T-helper 2 cell treated with Interferon-gamma antibody and Interleukin-4, amounts not matched to agents 100 ng/mL and 5 ng/mL, for 36 hours (primary cell): ENCODE results near the gene TMEM52. TPM values are rescaled to one million over a fixed set of nuclear protein-coding genes. Genes with fewer than 3 reads are reported as not detected.
"Not testable (repeated sequence)": the region's sequence is repeated elsewhere in the genome, so short reads cannot be mapped to it uniquely, and the experiment has no call there.

Experiments
- intact Hi-C: fragments of 100-400 bp; cut with micrococcal nuclease; formaldehyde crosslinking; loops from one replicate; pipeline ENCODE4 v1.15.1; 2023
- total RNA-seq: library from RNA; stranded (reverse); gene quantifications from 2 replicates; pipeline ENCODE4 v1.2.3, GENCODE V29; 2022

The TMEM52 gene
- total RNA-seq, 1 donor from 2014 or later, result not detected

DNA sequence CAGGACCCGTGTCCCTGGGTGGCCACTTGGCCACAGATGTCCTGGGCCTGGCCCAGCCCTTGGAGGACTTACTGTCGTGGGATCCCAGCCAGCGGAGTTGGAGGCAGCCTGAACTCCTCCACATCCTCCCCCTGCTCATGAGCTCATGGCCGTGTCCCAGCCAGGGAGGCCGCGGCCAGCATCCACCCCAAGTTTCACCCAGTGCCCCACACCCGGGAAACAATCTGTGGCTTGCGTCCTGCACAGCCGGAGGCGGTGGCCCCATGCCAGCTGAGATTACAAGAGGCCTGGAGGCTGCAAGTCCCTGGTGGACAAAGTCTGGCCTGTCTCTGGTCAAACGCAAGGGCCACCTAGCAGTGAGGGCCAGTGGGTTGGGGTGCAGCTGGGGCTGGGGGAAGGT lies 27.5 kb upstream of the TMEM52 start:
- intact Hi-C loops, result no loop called here

DNA sequence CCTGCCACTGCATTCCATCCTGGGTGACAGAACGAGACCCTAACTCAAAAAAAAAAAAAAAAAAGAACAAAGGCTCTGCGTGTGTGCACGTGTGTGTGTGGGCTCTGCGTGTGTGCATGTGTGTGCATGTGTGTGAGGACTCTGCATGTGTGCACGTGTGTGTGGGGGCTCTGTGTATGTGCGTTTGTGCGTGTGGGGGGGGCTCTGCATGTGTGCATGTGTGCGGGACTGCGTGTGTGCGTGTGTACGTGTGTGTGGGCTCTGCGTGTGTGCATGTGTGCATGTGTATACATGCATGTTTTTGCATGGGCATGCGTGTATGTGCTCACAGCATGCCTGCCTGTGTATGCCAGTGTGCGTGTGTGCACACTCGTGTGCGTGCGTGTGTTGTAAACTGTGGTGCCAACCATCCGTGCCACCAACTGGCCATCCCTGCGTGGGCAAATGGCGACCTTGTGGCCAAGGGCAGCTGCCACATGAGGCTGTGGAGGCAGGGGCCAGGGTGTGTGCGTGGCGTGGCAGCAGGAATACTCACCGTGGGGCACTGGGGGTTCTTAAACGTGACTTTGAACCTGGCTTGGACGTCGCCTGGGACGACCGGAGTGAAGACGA lies 26.8 kb upstream of the TMEM52 start:
- intact Hi-C loops, result no loop called here

DNA sequence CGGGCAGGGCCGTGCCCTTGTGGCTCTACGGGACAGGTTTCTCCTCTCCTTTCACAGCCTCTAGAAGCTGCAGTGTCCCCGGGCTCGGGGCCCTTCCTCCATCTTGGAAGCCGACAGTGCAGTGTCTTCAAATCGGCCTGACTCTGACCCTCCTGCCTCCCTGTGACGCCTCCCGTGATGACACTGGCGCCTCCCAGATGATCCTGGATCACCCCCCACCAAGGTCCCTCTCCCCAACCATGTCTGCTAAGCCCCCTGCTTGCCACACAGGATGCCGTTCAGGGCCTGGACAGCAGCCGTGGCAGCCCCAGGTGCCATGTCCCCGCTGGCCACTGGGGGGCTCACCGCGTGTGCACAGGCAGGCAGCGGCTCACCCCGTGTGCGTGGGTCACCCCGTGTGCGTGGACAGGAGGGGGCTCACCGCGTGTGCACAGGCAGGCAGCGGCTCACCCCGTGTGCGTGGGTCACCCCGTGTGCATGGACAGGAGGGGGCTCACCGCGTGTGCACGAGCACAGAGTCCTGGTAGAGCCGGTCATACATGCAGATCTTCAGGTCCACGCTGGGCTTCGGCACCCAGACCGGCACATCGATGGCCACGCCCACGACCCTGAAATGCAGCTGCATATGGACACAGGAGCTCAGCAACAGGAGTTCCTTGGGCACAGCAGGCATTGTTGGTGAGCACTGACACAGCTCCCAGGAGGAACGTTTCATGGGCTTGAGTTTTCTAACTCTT lies 24.9 kb upstream of the TMEM52 start:
- intact Hi-C loops, result no loop called here

DNA sequence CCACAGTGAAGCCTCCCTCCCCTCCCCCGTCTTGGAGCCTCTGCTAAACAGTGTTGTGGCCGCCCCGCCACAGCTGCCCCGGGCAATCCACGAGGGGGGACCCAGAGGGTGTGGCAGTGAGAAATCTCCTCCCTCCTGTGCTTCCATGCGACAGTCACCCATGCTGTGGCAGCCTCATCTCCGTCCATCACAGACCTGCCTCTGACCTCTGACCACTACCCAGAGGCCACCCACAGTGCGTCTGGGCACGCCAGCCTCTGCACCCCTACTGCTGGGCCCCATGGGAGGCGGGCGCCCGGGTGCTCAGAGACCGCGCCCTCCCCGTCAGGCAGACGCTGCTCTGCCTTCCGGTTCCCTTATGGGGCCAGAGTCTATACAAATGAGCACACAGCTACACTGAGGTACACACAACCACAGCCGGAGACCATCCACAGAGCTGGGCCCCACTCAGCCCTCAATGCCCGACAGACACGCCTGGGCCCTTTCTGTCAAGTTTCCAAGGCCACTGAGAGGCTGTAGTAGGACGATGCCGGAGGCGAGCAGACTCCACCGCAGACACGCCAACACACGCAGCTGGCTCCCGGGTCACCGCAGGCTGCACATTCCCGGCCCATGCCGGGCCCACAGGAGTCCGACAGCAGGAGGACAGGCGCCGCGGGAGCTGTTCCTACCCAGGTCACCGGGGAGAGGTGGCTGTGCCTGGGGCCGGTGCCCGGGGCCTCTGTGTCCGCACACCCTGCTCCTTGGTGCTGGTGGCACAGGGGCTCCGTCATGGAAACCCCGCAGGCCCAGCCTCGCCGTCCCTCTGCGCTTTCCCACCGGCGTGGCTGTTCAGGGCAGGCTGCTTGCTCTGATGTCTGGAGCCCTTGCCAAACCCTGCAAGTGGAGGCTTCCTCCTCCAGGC lies 23.9 kb upstream of the TMEM52 start:
- intact Hi-C loops, result no loop called here

DNA sequence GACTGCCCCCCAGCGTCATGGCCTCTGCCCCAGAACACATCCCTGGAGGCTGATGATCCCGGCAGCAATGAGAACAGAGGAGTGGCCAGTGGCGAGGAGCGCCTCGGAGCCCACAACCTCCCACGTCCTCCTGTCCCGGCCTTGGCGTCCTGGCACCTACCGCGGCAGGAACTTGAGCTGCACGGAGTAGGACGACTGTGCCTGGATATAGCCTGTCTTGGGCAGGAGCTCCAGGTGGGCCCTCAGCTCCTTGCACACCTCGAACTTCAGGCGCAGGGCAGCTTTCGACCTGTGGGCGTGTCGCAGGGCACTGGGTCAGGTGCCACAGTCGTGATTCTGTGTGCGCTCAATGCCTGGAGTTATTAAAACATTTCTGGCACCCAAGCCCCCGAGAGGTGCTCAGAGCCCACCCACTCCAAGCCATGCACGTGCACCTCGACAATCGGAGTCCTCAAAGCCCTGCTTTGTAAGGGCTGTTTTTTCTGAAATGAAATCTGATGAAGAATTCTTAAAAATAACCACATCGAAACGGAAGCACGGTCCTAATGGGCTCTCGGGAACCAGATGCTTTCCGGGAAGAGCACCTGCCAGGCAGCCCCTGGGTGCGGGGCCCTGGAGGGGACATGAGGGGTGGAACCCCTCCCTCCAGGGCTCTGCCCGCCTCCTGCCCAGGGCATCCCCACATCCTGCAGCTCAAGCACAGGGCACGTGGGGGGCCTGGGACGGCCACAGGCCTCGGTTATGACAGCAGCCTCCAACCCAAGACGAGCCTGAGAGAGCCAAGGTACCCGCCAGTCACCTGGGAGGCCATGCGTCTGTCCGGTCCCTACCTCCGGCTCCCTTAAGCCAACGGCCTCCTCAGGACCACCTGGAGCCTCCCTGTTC lies 23.0 kb upstream of the TMEM52 start:
- intact Hi-C loops, result no loop called here

DNA sequence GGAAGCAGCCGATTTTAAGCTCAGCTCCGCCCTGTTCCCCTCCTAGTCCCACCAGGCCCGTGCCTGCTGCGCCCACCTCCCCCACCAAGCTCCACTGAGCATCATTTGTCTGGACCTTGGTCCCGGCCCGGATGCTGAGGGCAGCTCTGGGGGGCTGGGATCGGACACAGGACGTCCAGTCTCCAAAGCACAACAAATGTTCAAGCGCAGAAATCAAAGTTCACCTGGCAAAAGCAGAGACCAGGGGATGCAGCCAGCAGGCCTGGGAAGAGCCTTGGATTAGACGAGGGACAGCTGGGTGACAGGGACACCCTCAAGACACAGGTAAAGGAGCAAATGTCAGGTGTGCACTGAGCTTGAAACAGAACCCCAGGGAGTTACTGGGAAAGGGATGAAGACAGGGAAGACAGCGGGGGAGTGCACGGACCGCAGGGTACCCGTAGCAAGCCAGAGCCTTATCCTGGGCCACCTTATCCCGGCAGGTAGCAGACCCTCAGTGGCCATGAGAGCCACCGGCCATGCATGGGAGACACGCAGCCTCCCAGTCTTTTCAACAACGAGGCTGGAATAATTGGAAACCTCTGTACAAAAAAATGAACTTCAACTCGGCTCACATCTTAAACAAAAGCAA lies 22.2 kb upstream of the TMEM52 start:
- intact Hi-C loops, result no loop called here

DNA sequence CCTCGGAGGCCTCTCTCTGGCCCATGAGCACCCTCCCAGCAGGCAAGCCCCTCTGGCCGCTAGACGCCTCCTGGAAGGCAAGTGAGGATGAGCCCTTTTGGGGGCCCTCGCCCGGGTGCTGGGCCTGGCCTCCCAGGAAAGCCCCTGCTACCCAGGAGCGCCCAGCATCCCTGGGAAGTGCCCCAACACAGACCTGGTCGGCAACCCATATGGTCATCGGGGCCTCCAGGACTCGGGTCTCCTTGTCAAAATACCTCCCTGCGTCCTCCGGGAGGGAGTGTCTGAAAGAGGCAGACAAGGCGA lies 21.0 kb upstream of the TMEM52 start:
- intact Hi-C loops, result no loop called here

DNA sequence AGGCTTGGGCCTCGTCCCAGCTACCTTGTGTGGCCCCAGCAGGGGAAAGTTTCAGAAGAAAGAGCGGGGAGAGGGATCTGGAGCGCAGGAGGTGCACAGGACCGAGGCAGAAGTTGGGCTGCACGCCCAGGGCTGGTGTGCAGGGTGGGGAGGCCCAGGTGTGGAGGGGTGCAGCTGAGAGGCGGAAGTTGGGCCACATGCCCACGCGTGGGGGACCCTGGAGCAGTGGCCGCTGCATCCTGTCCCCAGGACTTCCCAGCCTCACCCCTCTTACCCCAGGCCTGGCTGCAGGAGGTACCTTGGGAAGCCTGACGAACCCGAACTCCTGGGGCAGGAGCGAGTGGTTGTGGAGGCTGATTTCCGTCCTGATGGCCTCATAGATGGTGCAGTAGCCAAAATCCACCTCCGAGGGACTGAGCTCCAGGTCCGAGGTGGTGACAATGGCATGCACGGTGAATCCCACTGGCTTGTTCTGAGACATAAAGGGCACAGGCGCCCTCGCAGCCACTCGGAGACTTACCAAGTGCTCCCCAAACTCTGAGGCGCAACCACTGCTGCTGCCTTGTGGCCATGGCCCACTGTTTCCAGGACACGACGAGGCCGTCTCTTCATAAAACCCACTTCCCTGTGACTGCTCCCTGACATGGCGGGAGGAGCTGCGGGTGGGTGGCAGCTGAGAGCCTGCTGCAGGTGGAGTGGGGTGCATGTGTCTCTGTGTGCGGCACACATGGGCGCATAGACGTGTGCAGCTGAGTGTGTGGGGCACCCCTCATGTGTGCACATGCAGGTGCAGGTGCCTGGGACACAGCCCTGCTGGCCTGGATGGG lies 20.4 kb upstream of the TMEM52 start:
- intact Hi-C loops, result no loop called here

DNA sequence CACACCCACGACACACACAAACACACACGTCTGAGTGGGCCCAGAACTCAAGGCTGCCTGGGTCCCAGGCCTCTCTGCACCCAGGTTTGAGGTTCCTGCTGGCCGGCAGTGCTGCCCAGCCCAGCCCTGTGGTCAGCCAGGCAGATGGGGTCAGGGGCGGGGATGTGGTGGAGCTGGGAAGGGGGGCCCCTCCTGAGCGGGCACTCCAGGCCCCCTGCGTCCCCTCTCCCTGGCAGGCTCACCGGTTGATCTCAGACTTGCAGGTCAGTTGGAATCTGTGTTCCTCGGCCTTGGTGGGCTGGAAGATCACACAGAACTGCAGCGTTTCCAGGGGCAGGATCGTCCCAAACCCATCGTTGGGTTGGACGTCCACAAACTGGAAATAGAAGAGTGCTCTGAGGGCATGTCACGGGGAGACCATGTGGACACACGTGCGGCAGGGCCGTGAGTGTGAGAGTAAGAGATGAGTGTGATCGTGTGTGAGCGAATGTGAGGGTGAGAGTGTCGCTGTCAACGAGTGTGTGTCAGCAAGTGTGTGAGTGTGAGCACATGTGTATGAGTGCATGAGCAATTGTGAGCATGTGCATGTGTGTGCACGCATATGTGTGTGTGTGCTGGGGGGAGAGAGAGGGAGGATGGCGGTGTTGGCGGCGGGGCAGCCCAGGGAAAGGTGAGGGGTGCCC lies 19.7 kb upstream of the TMEM52 start:
- intact Hi-C loops, result no loop called here

DNA sequence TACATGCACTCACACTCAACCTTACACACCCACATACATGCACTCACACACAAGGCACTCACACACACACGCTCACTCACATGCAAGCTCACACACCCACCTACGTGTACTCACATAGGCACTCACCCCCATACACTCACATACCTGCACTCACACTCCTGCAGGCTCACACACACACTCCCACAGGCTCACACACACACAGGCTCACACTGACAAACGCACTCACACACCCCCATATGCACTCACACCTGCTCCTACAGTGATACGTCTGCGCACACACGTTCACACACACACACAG lies 19.1 kb upstream of the TMEM52 start:
- intact Hi-C loops, result no loop called here

DNA sequence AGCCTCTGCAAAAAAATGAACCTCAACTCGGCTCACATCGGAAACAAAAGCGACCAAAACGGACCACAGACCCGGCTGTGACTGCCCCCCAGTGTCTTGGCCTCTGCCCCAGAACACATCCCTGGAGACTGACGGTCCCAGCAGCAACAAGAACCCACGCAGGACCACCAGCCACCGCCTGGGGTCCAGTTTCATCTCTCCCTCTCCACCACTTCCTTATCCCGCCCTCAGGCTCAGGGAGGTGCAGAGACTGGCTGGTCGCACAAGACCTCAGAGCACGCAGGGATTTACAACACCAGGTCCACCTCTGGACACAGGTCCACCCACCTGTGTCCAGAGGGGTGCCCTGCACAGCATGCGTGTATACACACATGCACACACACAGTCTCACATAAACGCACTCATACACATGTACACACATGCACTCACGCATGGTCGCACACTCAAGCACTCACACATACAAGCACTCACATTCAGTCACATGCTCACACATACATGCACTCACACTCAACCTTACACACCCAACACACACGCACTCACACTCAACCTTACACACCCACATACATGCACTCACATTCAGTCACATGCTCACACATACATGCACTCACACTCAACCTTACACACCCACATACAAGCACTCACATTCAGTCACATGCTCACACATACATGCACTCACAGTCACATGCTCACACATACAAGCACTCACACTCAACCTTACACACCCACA lies 18.6 kb upstream of the TMEM52 start:
- intact Hi-C loops, result no loop called here

DNA sequence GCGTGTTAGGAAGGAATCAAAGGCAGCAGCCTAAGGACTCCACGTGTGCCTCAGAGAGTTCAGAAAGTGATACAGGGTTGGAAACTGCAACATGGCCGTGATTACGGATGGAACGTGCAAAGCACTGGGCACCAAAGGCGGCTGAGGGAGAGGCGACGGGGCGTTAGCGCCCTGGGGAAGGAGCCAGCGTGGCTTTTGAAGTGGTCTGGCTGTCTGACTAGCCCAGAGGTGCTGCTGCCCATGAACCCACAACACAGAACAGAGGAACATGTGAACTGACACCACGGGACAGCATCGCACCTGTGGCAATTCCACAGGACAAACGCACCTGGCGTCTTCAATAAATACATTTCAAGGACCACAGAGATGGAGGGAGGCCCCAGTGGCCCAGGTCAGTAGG lies 18.0 kb upstream of the TMEM52 start:
- intact Hi-C loops, result no loop called here

DNA sequence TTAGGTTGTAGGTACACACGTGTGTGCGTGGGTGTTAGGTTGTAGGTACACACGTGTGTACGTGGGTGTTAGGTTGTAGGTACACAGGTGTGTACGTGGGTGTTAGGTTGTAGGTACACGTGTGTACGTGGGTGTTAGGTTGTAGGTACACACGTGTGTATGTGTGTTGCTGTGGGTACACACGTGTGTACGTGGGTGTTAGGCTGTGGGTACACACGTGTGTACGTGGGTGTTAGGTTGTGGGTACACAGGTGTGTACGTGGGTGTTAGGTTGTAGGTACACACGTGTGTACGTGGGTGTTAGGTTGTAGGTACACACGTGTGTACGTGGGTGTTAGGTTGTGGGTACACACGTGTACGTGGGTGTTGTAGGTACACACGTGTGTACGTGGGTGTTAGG lies 15.8 kb upstream of the TMEM52 start:
- intact Hi-C loops, result not testable (repeated sequence)

DNA sequence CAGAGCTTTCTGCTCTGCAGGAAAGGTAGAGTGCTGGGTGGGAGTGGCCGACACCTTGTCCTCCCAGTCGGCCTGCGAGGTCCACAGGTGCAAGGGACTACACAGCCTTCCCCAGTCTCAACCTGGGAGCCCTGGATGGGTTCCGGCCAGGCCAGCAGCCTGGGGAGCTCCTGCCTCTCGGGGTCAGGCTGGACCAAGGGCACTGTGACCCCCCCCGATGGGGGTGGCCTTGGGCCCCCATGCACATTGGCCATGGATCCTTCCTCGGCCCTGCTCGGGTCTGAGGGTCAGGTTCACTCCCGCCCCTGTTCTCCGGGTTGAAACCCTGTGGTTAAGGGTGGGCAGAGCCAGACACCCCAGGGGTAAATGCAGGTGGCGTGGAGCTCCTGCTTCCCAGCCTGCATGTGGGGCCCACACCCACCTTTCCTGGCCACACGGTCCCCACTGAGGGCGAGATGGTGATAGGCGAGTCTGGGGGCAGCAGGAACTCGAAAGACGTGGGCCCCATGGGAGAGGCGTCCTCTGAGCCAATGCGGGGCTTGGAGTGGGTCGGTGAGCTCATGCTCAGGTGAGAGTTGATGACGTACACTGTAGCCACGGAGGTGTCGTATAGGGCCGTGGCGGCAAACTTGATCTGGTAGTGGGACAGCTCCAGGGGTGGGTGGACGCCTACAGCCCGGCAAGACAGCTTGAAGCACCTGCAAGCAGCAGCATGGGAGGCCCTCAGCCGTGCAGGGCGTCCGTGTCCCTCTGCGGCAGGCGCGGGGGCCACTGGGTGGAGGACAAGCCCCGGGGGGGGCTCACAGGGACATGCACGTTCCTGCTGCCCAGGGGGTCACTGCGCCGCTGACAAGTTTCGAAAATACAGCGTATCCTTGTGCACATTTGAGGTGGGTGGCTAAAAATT lies 10.8 kb upstream of the TMEM52 start:
- intact Hi-C loops, result no loop called here

DNA sequence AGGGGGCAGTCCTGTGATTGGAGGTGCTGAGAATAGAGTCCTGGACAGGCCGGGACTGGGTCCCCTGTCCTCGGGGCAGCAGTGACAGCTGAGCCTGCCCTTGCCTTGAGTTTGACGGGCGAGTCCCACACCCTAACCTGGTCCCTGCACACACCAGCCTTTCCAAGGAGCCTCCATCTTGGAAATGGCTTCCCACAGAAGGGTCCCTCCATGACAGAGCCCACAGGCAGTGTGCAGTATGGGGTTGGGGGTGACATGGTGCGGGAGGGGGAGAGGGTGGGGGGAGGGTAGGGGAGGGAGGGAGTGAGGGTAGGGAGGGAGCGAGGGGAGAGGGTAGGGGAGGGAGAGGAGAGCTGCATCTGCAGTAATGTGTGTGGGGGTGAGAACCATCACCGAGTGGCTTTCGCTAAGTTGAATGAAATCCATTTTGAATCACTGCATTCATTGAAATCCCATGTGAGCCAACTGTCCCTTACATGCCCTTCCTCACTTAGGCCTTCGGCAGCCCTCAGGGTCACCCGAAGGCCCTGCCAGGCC lies 10.1 kb upstream of the TMEM52 start:
- intact Hi-C loops, result no loop called here

DNA sequence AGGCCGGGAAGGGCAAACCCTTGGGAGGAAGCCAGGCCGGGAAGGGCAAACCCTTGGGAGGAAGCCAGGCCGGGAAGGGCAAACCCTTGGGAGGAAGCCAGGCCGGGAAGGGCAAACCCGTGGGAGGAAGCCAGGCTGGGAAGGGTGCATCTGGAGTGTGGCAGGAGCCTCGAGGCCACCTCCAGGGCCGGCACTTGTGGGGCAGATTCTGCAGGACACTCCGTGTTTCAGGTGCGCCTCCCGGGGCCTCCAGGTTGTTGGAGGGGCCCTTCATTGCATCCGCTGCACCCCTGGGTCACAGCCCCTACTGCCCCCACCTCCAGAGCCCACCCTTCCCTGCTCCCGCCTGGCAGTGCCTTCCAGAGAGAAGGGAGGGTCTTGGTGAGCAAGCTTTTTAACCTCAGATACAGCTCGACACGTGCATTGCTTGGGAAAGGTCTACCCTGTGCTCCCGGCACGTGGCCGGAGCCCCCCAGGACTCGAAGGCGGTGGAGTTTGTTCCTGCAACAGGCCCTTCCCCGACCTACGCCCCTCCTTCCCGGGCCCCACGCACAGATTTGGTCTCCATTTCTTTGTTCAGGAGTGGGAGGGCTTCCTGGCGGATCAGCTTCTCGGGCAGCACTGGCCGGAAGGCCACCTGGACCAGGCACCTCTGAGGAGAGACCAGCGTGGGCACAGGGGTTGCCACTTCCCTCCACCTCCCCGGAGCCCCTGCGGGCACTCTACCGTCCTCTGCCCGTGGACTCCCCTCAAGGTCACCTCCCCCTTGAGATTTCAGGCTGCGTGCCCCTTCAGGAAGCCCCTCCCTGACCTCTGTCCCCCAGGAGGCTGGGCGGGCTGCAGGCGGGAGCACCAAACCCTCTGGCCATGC lies 9.4 kb upstream of the TMEM52 start:
- intact Hi-C loops, result no loop called here

DNA sequence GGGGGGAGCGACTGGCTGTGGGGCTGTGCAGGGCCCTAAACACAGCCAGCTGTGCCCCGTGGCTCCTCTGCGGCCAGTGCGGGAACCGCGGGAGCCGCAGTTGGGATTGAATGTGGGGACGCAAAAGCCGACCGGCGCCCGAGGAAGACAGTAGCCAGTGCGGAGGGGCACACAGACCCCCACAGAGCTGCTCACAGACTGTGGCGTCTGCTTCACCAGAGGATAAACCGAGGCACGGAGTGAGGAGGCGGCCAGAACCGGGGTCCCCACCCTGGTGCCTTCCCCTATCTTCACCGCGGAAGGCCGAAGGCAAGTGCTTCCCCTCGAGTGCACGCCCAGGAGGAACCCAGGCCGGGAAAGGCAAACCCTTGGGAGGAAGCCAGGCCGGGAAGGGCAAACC lies 8.7 kb upstream of the TMEM52 start:
- intact Hi-C loops, result no loop called here
